ENCODE results near the gene NOS1AP. TPM values are rescaled to one million over a fixed set of nuclear protein-coding genes. Genes with fewer than 3 reads are reported as not detected.

NOS1AP gene
- total and polyA plus RNA-seq, 9 of the 15 experiments (the other 6 are each of a cell fraction or from before 2014, with no cell fraction given) = 0.07 to 1.5 (median 0.22) TPM

DNA sequence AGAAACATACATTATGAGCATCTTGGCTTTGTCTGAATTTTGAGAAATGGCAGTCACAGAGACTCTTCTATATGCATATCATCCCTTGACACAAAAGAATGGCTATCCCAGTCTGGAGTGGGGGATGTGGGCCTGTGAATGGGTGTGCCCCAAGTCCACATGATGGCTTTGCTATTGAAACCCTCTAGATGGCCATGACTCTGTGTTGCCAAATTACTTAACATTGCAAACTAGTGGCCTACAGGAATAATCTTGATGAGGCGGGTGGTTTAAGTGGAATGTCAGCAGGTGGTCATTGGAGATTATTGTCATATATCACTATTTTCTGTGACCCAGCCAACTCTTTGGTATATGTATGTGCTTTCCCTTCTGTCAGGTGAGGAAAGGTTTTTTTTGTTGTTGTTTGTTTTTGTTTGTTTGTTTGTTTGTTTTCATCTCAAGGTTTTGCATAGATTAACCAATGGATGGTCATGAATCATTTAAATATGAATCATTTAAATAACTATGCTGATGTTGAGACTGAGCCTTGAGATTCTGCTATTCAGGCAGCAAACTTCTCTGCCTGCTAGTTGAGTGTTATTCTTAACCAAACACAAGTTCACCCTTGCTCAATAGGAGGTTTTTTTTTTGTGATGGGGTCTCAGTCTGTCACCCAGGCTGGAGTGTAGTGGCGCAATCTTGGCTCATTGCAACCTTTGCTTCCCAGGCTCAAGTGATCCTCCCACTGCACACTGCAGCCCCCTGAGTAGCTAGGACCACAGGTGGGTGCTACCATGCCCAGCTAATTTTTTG is 103.0 kb downstream of the NOS1AP start:
- H2AFZ ChIP-seq (ENCODE audit: low read depth, low read length) = no peak overlapping the region
- no peaks in the 10 kb centered on the region for H3K36me3 ChIP-seq (ENCODE audit: control insufficient read depth, insufficient read depth, low read length)
- ChIA-PET POLR2A (no interaction called here), CTCF (ENCODE audit: low intra/inter-chr PET ratio) (no interaction called here)
- H3K4me2 ChIP-seq (ENCODE audit: insufficient read depth, low read length) = no peak overlapping the region
- FAIRE-seq (no peak), ATAC-seq (no peak), DNase-seq (ENCODE audit: extremely low read depth in 1 of 4, low spot score in 3 of 4) (no peak)
- peaks cover 0 to 3% of the 10 kb centered on the region in 2 experiments; a peak in 1 of 5 replicates for H3K4me1 ChIP-seq (replicated peaks in 1 of 2; ENCODE audit: control insufficient read depth in 2 of 2, insufficient read depth in 2 of 2, low read length in 2 of 2)
- intact Hi-C loops (cut with micrococcal nuclease) (no loop called here), in situ Hi-C loops (cut with MboI) (no loop called here)
- H3K9ac ChIP-seq (ENCODE audit: insufficient read depth in 1 of 2, low read depth in 2 of 2, low read length in 2 of 2) = no peak overlapping the region
- 23% methylated on average over 2 of the region's 2 CpGs for WGBS (ENCODE audit: insufficient coverage, low coverage, missing lambda C conversion rate)
- no peaks in the 10 kb centered on the region for H4K20me1 ChIP-seq (replicated peaks; ENCODE audit: control insufficient read depth, insufficient read depth, low read length)
- no peak overlapping the region for H3K4me3 ChIP-seq
- H3K79me2 ChIP-seq (ENCODE audit: control insufficient read depth, insufficient read depth, low read length) = no peaks in the 10 kb centered on the region
- H3K9me1 ChIP-seq (ENCODE audit: control insufficient read depth, insufficient read depth, low read length) = no peaks in the 10 kb centered on the region
- no peak overlapping the region for H3K27ac ChIP-seq (ENCODE audit: extremely low read depth, low read depth, low read length)
- H3K9me3 ChIP-seq (replicated peaks; ENCODE audit: control insufficient read depth, insufficient read depth, low read depth, low read length) = no peaks in the 10 kb centered on the region
- BruUV-seq (replicated peaks) = no TSS peak
- peaks cover 7 to 15% of the 10 kb centered on the region in 2 experiments; a peak in 3 of 5 replicates for H3K27me3 ChIP-seq (ENCODE audit: control insufficient read depth in 2 of 2, insufficient read depth in 2 of 2, low read length in 2 of 2)
- no peak for TF ChIP-seq ZNF589 (CRISPR knock-in tag; IDR thresholded peaks at IDR 0.05; ENCODE audit: low read depth)
- TF ChIP-seq KLF13 (tag; IDR thresholded peaks at IDR 0.05; ENCODE audit: borderline replicate concordance, low read depth) = no peak
- TF ChIP-seq ARID1B (IDR thresholded peaks at IDR 0.05) = no peak
- TF ChIP-seq MTA3 (IDR thresholded peaks at IDR 0.05; ENCODE audit: borderline replicate concordance) = no peak
- no peak for TF ChIP-seq ZBTB33 (CRISPR knock-in tag; IDR thresholded peaks at IDR 0.05)
- no peak for TF ChIP-seq TFAM (CRISPR knock-in tag; conservative IDR thresholded peaks at IDR 0.05)
- no peak for TF ChIP-seq ZNF407 (IDR thresholded peaks at IDR 0.05; ENCODE audit: low read depth)
- TF ChIP-seq EP400 (IDR thresholded peaks at IDR 0.05) = no peak
- TF ChIP-seq TCF7L2 (IDR thresholded peaks at IDR 0.05; ENCODE audit: low read depth, low read length) = no peak
- TF ChIP-seq ZNF354B (CRISPR knock-in tag; IDR thresholded peaks at IDR 0.05) = no peak
- TF ChIP-seq POLR2H (tag; IDR thresholded peaks at IDR 0.05; ENCODE audit: low read depth) = no peak
- no peak for TF ChIP-seq SIX5 (IDR thresholded peaks at IDR 0.05; ENCODE audit: borderline replicate concordance in 1 of 2, insufficient read depth in 1 of 2, low read depth in 1 of 2, low read length in 2 of 2)
